Esophagus squamous epithelium (tissue), 5 donors: ENCODE results near the gene MRPS11. TPM values are rescaled to one million over a fixed set of nuclear protein-coding genes. Genes with fewer than 3 reads are reported as not detected.
"Not testable (repeated sequence)": the region's sequence is repeated elsewhere in the genome, so short reads cannot be mapped to it uniquely, and the experiment has no call there.

Source experiments
- DNase-seq: peaks from one replicate; lab custom pipeline; 2025; lab: John Stamatoyannopoulos, UW
- H3K27ac ChIP-seq, 4 donors: fragments of 200-600 bp; sonication (generic); one replicate each; pipeline ENCODE4 v1.5.1; 2016 to 2019; ENCODE audit warnings: mild to moderate bottlenecking in 1 of 4
- H3K27me3 ChIP-seq, 4 donors: fragments of 200-600 bp; sonication (generic); 1 replicate in 3 of 4; 2 replicates in 1 of 4; pipeline versions ENCODE4 v1.5.1 to v1.6.0; 2017 to 2021; ENCODE audit warnings: antibody characterized with exemption in 1 of 4
- H3K36me3 ChIP-seq, 3 donors: fragments of 200-600 bp; sonication (generic); one replicate each; pipeline ENCODE4 v1.5.1; 2016 to 2019
- H3K4me1 ChIP-seq, 3 donors: fragments of 200-600 bp; sonication (generic); one replicate each; pipeline ENCODE4 v1.5.1; 2017 to 2019
- H3K4me3 ChIP-seq, 4 donors: fragments of 200-600 bp; sonication (generic); 1 replicate in 3 of 4; 2 replicates in 1 of 4; pipeline ENCODE4 v1.5.1; 2016 to 2019; ENCODE audit warnings: mild to moderate bottlenecking in 2 of 4, moderate library complexity in 1 of 4
- H3K9me3 ChIP-seq, 3 donors: fragments of 200-600 bp; sonication (generic); one replicate each; pipeline ENCODE4 v1.5.1; 2016 to 2019
- CTCF ChIP-seq, 6 experiments: fragments of 450-650 bp in 4 of 6; fragments of 200-600 bp in 2 of 6; sonication (generic) in 2 of 6; IDR thresholded peaks; one replicate each; pipeline ENCODE4 v1.5.1; 2016 to 2019; ENCODE audit warnings: antibody characterized with exemption in 6 of 6, mild to moderate bottlenecking in 4 of 6, moderate library complexity in 4 of 6
- POLR2A ChIP-seq, 4 donors: fragments of 450-650 bp; IDR thresholded peaks; one replicate each; pipeline ENCODE4 v1.6.1; 2017; ENCODE audit warnings: antibody characterized with exemption in 4 of 4, mild to moderate bottlenecking in 4 of 4, moderate library complexity in 3 of 4
- WGBS, 2 donors: methylation state at CpG; one replicate each; pipeline ENCODE4 v1.1.5; 2018; 5-methylcytosine and 5-hydroxymethylcytosine counted together
- intact Hi-C: fragments of 100-400 bp; cut with DNase I; formaldehyde crosslinking; loops from one replicate; pipeline ENCODE4 v1.15.0; 2022
- total RNA-seq, 4 donors: library from RNA; depleted of rRNA; stranded (reverse); fragments of >200 nt; gene quantifications; one replicate each; pipeline ENCODE4 v1.1.0, GENCODE V29; 2016
- donor health status: DM: yes; HTN: yes; CAD: no.

The MRPS11 gene
- total RNA-seq, 4 donors from 2014 or later: 19.6 to 49.2 (median 28.0) TPM

GRCh38 chr15:88465633-88466224, 1.8 kb upstream of the MRPS11 start:
- intact Hi-C loops: no loop called here

GRCh38 chr15:88467935-88468528, 524 bp downstream of the MRPS11 start:
- no peaks in the 10 kb centered on the region for H3K27me3 ChIP-seq
- H3K27ac ChIP-seq: peak overlapping the region; percentile 84 to 94 (median 91)
- no peaks in the 10 kb centered on the region for H3K9me3 ChIP-seq
- intact Hi-C loops: no loop called here
- H3K4me3 ChIP-seq: peak overlapping the region; percentile 83 to 90 (median 89)
- peaks cover 15 to 35% (median 21%) of the 10 kb centered on the region in 3 donors for H3K4me1 ChIP-seq
- TF ChIP-seq POLR2A (IDR thresholded peaks at IDR 0.05) (no peak), CTCF (IDR thresholded peaks at IDR 0.05) (no peak)
- DNase-seq: no peak
- WGBS, 2 donors: 2 to 6% methylated on average over 11 of the region's 17 CpGs
- peaks cover 4 to 59% (median 13%) of the 10 kb centered on the region in 3 donors for H3K36me3 ChIP-seq

More at GRCh38 chr15:88465633-88466224, 1.8 kb upstream of the MRPS11 start:
- TF ChIP-seq POLR2A (IDR thresholded peaks at IDR 0.05): no peak
- no peak for TF ChIP-seq CTCF (IDR thresholded peaks at IDR 0.05)
- peak overlapping the region in 3 of 4 donors; percentile 6 to 94 (median 91) for H3K27ac ChIP-seq
- H3K9me3 ChIP-seq: no peaks in the 10 kb centered on the region
- peak overlapping the region in 2 of 4 donors; percentile 89 to 90 for H3K4me3 ChIP-seq
- no peak for DNase-seq
- H3K36me3 ChIP-seq: peaks cover 6 to 59% (median 13%) of the 10 kb centered on the region in 3 donors
- peaks cover 15 to 35% (median 21%) of the 10 kb centered on the region in 3 donors for H3K4me1 ChIP-seq
- WGBS, 2 donors: 78 to 88% methylated on average over 2 to 4 of the region's 4 CpGs
- no peaks in the 10 kb centered on the region for H3K27me3 ChIP-seq

- WGBS, 2 donors: 96% methylated on average over 7 to 9 of the region's 10 CpGs
- DNase-seq, intact Hi-C loops, H3K9me3 ChIP-seq, H3K27me3 ChIP-seq, H3K27ac ChIP-seq: not testable (repeated sequence)
- Histone ChIP-seq H3K4me1 (peaks cover 15 to 35% (median 21%) of the 10 kb centered on the region in 3 donors), H3K36me3 (peaks cover 0 to 59% (median 16%) of the 10 kb centered on the region in 3 donors), H3K4me3 (peak overlapping the region in 1 of 4 donors; percentile 89)
Measured at GRCh38 chr15:88468721-88469120, 1.2 kb downstream of the MRPS11 start.

- H3K4me3 ChIP-seq: no peak overlapping the region
- DNase-seq: no peak
- H3K4me1 ChIP-seq: peaks cover 15 to 35% (median 21%) of the 10 kb centered on the region in 3 donors
- peaks cover 0 to 59% (median 16%) of the 10 kb centered on the region in 3 donors for H3K36me3 ChIP-seq
- H3K27ac ChIP-seq: no peak overlapping the region
- no peaks in the 10 kb centered on the region for H3K27me3 ChIP-seq
- intact Hi-C loops: no loop called here
- no peak for TF ChIP-seq POLR2A (IDR thresholded peaks at IDR 0.05)
- TF ChIP-seq CTCF (IDR thresholded peaks at IDR 0.05): no peak
- WGBS, 2 donors: 90 to 95% methylated on average over 2 of the region's 2 CpGs
- no peaks in the 10 kb centered on the region for H3K9me3 ChIP-seq
Measured at GRCh38 chr15:88469321-88469720, 1.8 kb downstream of the MRPS11 start.

- Histone ChIP-seq H3K4me3 (no peak overlapping the region), H3K36me3 (peaks cover 5 to 62% (median 25%) of the 10 kb centered on the region in 3 donors), H3K27me3 (no peaks in the 10 kb centered on the region), H3K4me1 (peaks cover 15 to 27% (median 17%) of the 10 kb centered on the region in 3 donors), H3K9me3 (no peaks in the 10 kb centered on the region), H3K27ac (no peak overlapping the region)
- intact Hi-C loops: loop anchor here (10.0 kb wide), 1 partner anchor 144 kb away; no protein-coding TSS in a partner anchor
- no peak for DNase-seq
- WGBS, 2 donors: 93% methylated on average over 6 of the region's 6 CpGs
- TF ChIP-seq CTCF (IDR thresholded peaks at IDR 0.05) (no peak), POLR2A (IDR thresholded peaks at IDR 0.05) (no peak)
Measured at GRCh38 chr15:88470625-88471372, 3.3 kb downstream of the MRPS11 start.
